ENCODE data around the gene CHRDL2. TPM values are rescaled to one million over a fixed set of nuclear protein-coding genes. Genes with fewer than 3 reads are reported as not detected.

CHRDL2 gene
- total RNA-seq, 2 donors from 2014 or later = 4.6 TPM; not detected in 1

DNA sequence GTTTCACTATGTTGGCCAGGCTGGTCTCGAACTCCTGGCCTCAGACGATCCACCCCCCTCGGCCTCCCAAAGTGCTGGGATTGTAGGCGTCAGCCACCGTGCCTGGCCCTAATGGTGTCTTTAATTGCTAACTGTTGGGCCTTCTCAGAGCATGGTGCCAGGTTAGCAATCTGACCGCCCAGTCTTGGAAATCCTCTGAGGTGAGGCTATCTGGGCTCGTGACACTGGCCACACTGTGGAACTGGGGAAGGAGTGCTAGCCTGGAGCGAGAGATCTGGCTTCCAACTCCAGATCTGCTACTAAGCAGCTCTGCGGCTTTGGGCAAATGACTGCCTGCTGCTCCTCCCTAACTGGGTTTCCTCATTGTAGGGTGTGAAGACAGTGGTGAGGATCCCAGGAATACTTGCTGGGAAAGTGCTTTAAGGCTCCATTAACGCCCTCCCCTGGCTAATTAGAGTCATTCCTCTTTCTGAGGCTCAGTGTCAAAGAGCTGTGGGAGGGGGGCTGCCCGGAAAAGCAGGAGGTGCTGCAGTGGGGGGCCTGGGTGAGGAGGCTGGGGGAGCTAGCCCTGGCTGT lies 35.4 kb downstream of the CHRDL2 start:
- DNase-seq (no peak), ATAC-seq (no peak)
- intact Hi-C loops (cut with DNase I, micrococcal nuclease) = no loop called here

DNA sequence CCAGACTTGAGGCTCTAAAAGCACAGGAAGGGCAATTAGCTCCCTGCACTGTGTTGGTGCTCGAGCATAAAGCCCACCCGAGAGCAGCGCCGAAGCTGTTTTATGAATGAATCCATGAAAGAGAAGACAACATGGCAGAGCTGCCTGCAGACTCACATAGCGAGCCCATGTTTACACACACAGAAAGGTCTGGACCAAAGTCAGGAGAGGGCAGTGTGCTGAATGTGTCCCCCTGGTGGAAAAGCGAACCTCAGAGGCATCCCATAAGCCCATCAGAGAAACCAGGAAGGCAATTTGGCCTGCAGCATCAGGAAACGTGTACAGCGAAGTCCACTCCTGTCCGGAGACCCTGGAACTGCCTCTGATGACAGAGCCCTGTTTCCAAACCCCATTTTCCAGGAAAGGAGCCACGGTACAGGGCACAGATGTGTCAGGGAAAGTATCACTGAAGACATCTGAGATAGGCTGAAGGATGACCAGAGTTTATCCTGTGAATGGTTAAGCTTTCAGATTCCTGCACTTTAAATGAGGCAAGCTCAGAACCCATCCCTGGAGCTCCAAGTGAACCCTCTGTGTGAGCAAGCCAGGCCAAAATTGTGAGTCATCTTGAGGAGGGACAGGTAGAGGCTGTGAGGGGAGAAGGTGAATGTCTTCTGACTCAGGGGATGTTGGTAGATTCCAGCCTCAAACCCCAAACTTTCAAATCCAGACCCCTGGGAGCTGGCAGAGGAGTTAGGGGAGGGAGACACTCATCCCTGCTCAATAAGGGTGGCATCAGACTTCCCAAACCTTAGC lies 36.9 kb downstream of the CHRDL2 start:
- ATAC-seq (no peak), DNase-seq (no peak)
- intact Hi-C loops (cut with DNase I, micrococcal nuclease) = no loop called here

- intact Hi-C loops (cut with DNase I, micrococcal nuclease) = no loop called here
- DNase-seq = no peak
- ATAC-seq = no peak
Measured at GRCh38 chr11:74693531-74693930, 37.7 kb downstream of the CHRDL2 start.

DNA sequence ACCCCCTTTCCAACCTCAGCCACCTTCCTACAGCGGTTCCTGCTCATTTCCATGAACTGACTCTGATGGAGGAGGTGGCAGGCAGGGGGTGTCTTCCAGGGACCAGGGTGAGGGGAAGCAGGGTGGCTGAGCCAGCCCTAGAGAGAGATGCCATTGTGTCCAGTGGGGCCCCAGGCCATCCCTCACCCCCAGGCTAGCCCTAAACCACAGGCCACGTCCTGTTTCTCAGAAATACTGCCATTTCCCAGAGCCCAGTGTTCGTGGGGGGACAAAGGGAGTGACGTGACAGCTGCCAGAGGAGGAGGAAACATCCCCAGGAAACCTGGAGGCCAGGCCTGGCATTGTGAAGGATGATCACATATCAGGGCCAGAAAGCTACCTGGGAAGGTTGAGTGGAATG lies 39.5 kb downstream of the CHRDL2 start:
- DNase-seq (no peak), ATAC-seq (no peak)
- intact Hi-C loops (cut with DNase I, micrococcal nuclease) = no loop called here

GRCh38 chr11:74689666-74690065 lies 41.6 kb downstream of the CHRDL2 start:
- ATAC-seq = no peak
- DNase-seq = no peak
- intact Hi-C loops (cut with DNase I, micrococcal nuclease) = no loop called here

DNA sequence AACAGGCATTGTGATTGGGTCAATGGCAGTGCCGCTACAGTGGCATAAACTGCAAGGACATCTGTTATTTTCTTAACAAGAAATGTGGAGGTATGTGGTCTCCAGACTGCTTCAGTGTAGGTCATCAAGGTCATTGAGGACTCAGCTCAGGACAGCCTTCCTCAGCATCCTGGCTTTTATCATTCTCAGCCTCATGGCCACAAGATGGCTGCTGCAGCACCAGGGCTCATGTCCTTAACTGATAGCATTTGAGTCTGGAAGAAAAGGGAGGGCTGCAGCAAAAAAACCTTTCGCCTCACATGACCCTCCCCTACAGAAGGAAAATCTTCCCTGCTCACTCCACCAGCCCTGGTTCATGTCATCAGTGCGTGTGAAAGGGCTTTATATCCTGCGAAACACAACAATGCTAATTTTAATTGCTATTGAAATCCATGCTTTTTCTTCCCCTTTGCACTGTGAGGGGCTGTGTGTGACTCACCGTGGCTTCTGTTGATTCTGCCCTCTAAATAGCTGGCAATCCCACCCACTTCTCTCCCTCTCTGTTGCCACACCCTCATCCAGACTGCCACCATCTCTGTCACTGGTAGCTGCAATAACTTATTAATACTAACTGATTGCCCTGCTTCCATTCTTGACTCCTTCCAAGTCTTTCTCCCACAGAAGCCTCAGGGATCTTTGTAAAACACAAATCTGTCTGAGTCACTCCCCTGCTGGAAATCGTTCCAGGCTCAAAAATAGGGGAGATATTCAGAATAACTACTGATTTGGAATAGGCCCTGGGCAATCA lies 43.8 kb downstream of the CHRDL2 start:
- intact Hi-C loops (cut with DNase I, micrococcal nuclease) = no loop called here
- no peak for DNase-seq
- no peak for ATAC-seq

GRCh38 chr11:74686792-74687191 lies 44.4 kb downstream of the CHRDL2 start:
- intact Hi-C loops (cut with DNase I, micrococcal nuclease) = no loop called here
- peak in 1 of 2 donors; percentile 23 for DNase-seq
- no peak for ATAC-seq

GRCh38 chr11:74685905-74686304 lies 45.3 kb downstream of the CHRDL2 start:
- ATAC-seq (no peak), DNase-seq (peak; percentile 29 to 41)
- intact Hi-C loops (cut with DNase I, micrococcal nuclease) = no loop called here

DNA sequence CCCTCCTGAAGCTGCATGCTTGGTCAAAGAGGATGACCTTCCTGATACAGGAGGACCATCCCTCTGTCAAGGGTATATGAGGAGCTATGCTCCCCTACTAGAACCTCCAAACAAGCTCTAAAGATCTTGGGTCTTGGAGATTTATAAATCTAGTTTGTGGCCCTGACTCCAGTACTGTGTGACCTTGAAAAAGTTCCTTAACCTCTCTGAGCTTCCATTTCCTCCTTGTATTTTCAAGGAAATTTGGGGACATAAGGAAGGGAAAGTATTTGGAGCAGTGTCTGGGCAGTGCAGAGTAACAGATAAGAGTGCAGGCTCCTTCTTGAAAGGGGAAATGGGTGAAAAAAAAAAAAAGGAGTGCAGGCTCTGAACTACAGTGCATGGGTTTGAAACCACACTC lies 45.9 kb downstream of the CHRDL2 start:
- no peak for DNase-seq
- ATAC-seq = no peak
- intact Hi-C loops (cut with DNase I, micrococcal nuclease) = no loop called here

DNA sequence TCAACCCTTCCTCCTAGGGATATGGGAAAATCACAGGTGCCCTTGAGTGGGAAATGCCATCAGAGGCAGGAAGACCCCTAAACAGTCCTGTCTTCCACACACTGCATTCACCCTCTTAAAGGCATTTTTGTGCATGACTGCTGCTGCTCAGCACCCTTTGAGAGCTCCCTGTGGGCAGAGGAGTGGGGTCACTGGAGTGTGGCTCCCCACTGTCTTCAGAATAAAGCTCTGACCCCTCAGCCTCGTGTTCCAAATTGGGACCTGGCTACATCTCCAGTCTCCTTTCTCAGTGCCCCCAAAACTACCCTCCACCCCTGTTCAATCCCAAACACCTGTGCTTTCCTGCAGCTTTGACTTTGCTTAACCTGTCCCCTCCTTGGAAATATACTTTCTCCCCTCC lies 46.6 kb downstream of the CHRDL2 start:
- ATAC-seq = no peak
- DNase-seq = peak in 1 of 2 donors; percentile 9
- intact Hi-C loops (cut with DNase I, micrococcal nuclease) = no loop called here

GRCh38 chr11:74683941-74684481 lies 47.2 kb downstream of the CHRDL2 start:
- no peak for ATAC-seq
- intact Hi-C loops (cut with DNase I, micrococcal nuclease) = no loop called here

DNA sequence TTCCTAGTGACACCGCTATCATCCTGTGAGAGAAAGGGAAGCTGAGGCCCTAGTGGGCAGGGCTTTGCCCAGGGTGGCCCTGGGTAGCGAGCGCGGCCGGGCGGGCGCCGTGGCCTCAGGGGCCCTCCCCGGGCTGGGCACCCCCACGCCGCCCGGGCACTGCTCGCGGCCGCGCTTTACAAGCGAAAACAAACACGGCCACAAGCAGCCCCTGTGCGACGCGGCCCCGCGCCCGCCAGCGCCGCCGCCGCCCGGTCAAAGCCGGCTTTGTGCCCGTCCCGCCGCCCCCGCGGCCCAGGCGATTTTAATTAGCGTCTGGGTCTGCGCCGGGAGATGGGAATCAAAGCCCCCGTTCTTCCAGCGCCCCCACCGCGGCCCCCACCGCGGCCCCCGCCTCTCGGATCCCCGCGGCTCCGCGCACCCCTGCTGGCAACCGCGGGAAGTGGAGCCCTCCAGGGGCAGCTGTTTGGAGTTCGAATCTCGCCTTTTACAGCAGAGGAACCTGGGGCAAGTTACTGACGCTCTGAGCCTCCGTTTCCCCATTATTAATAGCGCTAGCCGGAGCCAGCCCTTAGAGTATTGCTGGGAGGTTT lies 47.9 kb downstream of the CHRDL2 start:
- ATAC-seq = peak; percentile 72
- intact Hi-C loops (cut with DNase I, micrococcal nuclease) = no loop called here
- DNase-seq = peak; percentile 25 to 30

More at GRCh38 chr11:74683941-74684481, 47.2 kb downstream of the CHRDL2 start:
- peak in 1 of 2 donors; percentile 21 for DNase-seq

DNA sequence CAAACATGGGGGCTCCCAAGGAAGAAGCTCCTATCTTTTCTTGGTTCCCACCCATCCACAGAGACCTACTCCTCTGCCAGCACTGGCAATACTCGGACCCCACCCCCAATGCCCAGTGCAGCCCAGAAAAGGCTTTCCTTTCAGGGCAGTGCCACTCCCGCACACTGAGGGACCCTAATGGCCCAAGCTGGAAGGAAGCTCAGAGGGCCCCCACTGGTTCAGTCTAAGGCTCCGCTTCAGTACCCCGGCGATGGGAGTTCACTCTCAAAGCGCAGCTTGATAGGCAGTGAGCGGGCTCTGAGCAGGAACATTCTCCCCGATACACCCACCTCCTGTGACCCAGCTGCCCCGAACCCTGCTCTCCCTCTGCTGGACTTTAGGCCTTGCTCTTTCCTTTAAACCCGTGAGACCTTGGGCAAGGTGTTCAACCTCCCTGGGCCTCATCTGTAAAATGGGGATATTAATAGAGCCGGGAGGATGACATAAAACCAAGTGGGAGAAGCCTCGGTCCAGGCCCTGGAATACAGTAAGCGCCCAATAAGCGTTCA lies 48.4 kb downstream of the CHRDL2 start:
- peak in 1 of 2 donors; percentile 22 for DNase-seq
- no peak for ATAC-seq
- intact Hi-C loops (cut with DNase I, micrococcal nuclease) = no loop called here

DNA sequence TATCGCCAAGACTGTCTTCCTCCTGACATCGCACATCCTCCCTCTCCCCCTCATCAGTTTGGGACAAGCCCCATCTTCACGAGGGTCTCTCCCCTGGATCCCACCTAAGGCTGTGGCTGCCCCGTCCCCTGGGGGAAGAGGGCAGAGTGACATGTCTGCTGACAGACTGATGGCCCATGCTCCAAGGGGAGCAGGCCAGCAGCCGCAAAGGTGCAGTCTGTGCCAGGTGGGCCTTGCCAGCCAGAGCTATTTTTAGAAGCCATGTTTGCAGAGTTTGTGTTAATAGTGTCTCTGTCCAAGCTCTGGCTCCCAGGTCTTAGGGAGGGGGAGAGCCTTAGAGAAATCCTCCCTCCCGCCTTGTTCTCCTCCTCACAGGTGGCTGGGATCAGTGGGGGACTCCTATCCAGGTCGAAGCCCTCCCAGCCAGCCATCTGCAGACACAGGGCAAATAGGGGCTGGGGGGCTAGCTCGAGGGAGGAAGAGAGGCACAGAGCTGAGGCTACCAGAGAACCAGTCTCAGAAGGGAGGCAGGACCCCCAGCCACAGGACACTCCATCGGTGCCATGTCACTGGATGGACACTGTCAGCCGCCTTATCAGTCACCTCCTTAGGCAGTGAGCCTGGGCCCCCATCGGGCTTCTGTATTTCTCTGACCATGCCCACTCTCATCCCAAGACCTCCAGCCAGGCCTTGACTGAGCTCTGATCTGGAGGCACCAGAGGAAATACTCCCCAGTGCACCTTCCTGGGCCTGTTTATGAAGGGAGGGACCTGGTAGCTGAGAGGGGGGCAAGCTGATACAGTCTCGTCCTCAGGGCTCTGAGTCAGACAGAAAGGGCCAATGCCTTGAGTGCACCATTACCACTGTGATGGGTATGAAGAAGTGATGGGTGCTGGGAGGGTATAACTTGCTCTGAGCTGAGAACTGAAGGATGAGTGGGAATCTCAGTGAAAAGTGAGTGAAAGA lies 49.3 kb downstream of the CHRDL2 start:
- ATAC-seq = peak; percentile 29
- DNase-seq = peak in 1 of 2 donors; percentile 55
- intact Hi-C loops (cut with DNase I, micrococcal nuclease) = no loop called here

DNA sequence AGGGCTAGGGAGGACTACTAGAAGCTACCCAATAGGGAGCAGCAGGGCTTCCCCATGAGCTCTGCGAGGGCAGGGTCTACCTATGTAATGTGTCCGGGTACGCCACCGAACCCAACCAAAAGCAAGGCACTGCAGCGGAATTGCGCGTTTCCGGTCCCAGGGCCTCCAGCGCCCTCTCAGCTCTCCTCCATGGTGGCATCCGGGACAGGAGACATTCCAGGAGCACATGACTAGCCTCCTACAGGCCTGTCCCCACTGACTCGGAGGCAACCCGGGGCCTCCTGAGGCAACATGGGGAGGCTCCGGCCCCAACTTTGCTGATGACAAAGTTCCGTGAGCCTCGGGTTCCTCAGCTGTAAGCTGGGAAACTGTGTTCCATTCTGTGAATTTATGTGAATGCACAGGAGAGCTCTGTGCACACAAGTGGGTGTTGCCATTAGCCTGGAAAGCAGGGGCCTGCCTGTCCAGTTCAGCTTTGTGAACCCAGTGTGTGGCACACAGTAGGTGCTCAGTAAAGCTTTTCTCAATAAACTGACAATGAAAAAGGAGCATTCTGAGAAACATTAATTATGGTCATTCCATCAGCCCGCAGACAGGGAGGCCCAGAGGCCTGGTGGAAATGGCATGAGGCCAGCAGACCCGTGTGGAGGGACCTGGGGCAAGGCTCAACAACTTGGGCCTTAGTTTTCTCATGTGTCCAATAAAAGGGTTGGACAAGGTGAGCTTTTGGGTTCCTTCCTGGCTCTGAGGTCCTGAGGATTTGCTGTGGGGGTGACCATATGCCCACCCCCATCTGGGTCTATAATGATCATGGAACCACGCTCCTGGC lies 50.3 kb downstream of the CHRDL2 start:
- intact Hi-C loops (cut with DNase I, micrococcal nuclease) = no loop called here
- ATAC-seq = no peak
- peak in 1 of 2 donors; percentile 18 for DNase-seq

- DNase-seq (peak in 1 of 2 donors; percentile 12), ATAC-seq (no peak)
- intact Hi-C loops (cut with DNase I, micrococcal nuclease) = no loop called here
Measured at GRCh38 chr11:74680035-74680671, 51.1 kb downstream of the CHRDL2 start.

GRCh38 chr11:74679513-74679865 lies 51.7 kb downstream of the CHRDL2 start:
- ATAC-seq = no peak
- DNase-seq = no peak
- intact Hi-C loops (cut with DNase I, micrococcal nuclease) = no loop called here

Data from left colon (tissue), 2 donors.